GM18951 (cell line): Measurements from ENCODE around the gene CCT2.
"Not testable (repeated sequence)": the region's sequence is repeated elsewhere in the genome, so short reads cannot be mapped to it uniquely, and the experiment has no call there.

Source experiments
- POLR2A ChIP-seq: IDR thresholded peaks from 4 replicates; pipeline ENCODE4 v1.6.1; 2011; ENCODE audit warnings: mild to moderate bottlenecking; ENCODE audit not compliant: insufficient read length, insufficient read depth; ENCODE audit errors: extremely low read depth
- in situ Hi-C: fragments of 300-500 bp; cut with MboI; formaldehyde crosslinking; loops from one replicate; pipeline ENCODE4 v1.12.0; 2022; ENCODE audit warnings: low sequenced_read_pairs, mixed read lengths, inconsistent platforms; ENCODE audit not compliant: unreplicated experiment

The CCT2 gene

GRCh38 chr12:69601962-69602685 lies 16.9 kb downstream of the CCT2 start:
- TF ChIP-seq POLR2A, result no peak
- in situ Hi-C loops, result no loop called here

GRCh38 chr12:69602954-69603353 lies 17.7 kb downstream of the CCT2 start:
- in situ Hi-C loops, result no loop called here
- no peak for TF ChIP-seq POLR2A

GRCh38 chr12:69603556-69603955 lies 18.3 kb downstream of the CCT2 start:
- in situ Hi-C loops, result not testable (repeated sequence)

- in situ Hi-C loops, result not testable (repeated sequence)
Measured at GRCh38 chr12:69604275-69604674, 19.0 kb downstream of the CCT2 start.

- in situ Hi-C loops, result no loop called here
- TF ChIP-seq POLR2A, result no peak
Measured at GRCh38 chr12:69608114-69608513, 22.9 kb downstream of the CCT2 start.

- no peak for TF ChIP-seq POLR2A
- in situ Hi-C loops, result no loop called here
Measured at GRCh38 chr12:69610126-69610525, 24.9 kb downstream of the CCT2 start.

DNA sequence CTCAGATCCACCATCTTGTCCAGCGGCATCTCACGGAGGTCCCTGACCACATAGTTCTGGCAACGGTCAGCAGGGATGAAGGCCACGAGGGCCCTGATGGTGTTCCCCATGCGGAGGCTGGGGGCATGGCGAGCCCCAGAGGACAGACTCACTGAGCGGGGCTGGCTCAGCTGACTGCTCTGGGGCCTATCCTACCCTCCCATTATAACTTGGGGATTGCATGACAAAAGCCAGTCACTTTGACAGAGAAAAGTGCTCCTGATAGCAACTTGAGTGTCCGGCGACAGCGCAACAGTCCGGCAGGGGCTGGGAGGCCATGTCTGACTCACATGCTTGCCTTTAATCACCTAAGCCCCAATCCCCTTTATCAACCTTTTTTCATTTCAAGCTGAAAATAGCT lies 25.5 kb downstream of the CCT2 start, which contains the start of gene LRRC10:
Gene LRRC10, minus strand, starts transcription at position 179 of the 400 bp plus-strand sequence. Its CDS starts 69 bp downstream, at position 110.
- in situ Hi-C loops, result no loop called here
- no peak for TF ChIP-seq POLR2A

- no peak for TF ChIP-seq POLR2A
- in situ Hi-C loops, result no loop called here
Measured at GRCh38 chr12:69613351-69613750, 28.1 kb downstream of the CCT2 start.

GRCh38 chr12:69616025-69616424 lies 30.8 kb downstream of the CCT2 start:
- in situ Hi-C loops, result no loop called here
- no peak for TF ChIP-seq POLR2A

- TF ChIP-seq POLR2A, result no peak
- in situ Hi-C loops, result no loop called here
Measured at GRCh38 chr12:69619050-69619449, 33.8 kb downstream of the CCT2 start.

DNA sequence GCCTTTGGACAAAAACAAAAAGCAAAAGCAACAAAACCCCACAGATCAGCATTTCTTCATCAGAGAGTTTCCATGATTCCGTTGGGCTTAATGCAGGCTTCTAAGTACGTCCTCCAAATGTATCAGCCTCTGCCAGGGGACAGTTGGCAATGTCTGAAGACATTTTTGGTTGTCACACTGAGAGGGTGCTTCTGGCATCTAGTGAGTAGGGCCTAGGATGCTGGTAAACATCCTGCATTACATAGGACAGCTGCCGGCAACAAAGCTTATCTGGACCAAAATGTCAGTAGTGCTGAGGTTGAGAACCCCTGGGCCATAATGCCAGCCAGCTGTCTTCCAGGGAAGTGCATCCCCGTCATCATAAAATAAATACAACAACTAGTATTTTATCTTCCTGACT lies 34.8 kb downstream of the CCT2 start:
- in situ Hi-C loops, result no loop called here
- no peak for TF ChIP-seq POLR2A

GRCh38 chr12:69620921-69621320 lies 35.7 kb downstream of the CCT2 start:
- no peak for TF ChIP-seq POLR2A
- in situ Hi-C loops, result no loop called here

DNA sequence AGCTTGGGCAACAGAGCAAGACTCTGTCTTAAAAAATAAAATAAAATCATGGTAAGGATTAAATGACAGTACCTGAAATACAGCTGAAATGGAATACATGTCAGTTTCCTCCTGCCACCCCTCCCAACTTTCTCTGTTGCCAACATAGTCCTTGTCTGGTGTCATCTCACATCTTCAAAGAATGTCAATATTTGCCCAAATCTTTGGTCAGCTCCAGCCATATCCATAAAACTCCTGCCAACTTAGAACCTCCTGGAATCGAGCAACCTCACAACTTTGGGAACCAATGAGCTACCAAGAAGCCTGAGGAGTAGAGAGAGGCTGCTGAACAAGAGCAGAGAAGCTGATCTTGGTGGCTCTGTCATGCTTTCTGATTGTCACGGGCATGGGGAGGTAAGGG lies 36.3 kb downstream of the CCT2 start:
- in situ Hi-C loops, result no loop called here

GRCh38 chr12:69623970-69624369 lies 38.7 kb downstream of the CCT2 start:
- in situ Hi-C loops, result no loop called here
- TF ChIP-seq POLR2A, result no peak

More for the DNA sequence above, 36.3 kb downstream of the CCT2 start:
- TF ChIP-seq POLR2A, result no peak

GRCh38 chr12:69627501-69627900 lies 42.2 kb downstream of the CCT2 start:
- TF ChIP-seq POLR2A, result no peak
- in situ Hi-C loops, result no loop called here
